Caco-2 (cell line): ENCODE measurements around the gene TFEB. TPM values are rescaled to one million over a fixed set of nuclear protein-coding genes. Genes with fewer than 3 reads are reported as not detected.

ENCODE experiments used
- BruUV-seq: library from RNA; stranded (reverse); fragments of 400-500 nt; replicated peaks from 2 replicates; lab custom pipeline; 2021; lab: Mats Ljungman, UMichigan
- CTCF ChIA-PET: fragments of 300-600 bp; sonication (Branson Sonifier 250); formaldehyde crosslinking; loops from one replicate; lab custom pipeline; 2022; ENCODE audit warnings: antibody characterized with exemption; lab: Charles Lee
- POLR2A ChIA-PET: fragments of 300-600 bp; sonication (Branson Sonifier 250); formaldehyde crosslinking; loops from one replicate; lab custom pipeline; 2022; ENCODE audit warnings: antibody characterized with exemption; lab: Charles Lee
- DNase-seq, 2 experiments: peaks; one replicate each; pipeline versions ENCODE4 v3.0.0 to v3.0.0-alpha.2; 2020 to 2022
- H3K27me3 ChIP-seq: replicated peaks from 2 replicates; pipeline ENCODE4 v1.6.0; 2011; ENCODE audit warnings: low read length; ENCODE audit not compliant: control insufficient read depth, insufficient read depth
- H3K36me3 ChIP-seq: 2 replicates; pipeline ENCODE4 v1.5.1; 2011; ENCODE audit warnings: low read length; ENCODE audit not compliant: control insufficient read depth, insufficient read depth
- H3K4me1 ChIP-seq: fragments of 250-450 bp; sonication (Bioruptor Pico); 2 replicates; pipeline ENCODE4 v1.5.1; 2020; ENCODE audit warnings: mild to moderate bottlenecking
- H3K4me3 ChIP-seq: 2 replicates; pipeline ENCODE4 v1.5.1; 2011; ENCODE audit warnings: low read depth, mild to moderate bottlenecking, control low read depth, low read length
- H3K9me3 ChIP-seq: fragments of 250-450 bp; sonication (Bioruptor Pico); 2 replicates; pipeline ENCODE4 v1.5.1; 2020; ENCODE audit warnings: mild to moderate bottlenecking, moderate library complexity
- H3K27ac Mint-ChIP-seq: one replicate; pipeline ENCODE4 v1.8.0; 2022; ENCODE audit warnings: mixed read lengths; ENCODE audit not compliant: unreplicated experiment
- H3K27me3 Mint-ChIP-seq: one replicate; pipeline ENCODE4 v1.8.0; 2022; ENCODE audit warnings: mixed read lengths; ENCODE audit not compliant: insufficient read depth, unreplicated experiment
- H3K36me3 Mint-ChIP-seq: one replicate; pipeline ENCODE4 v1.8.0; 2022; ENCODE audit warnings: mild to moderate bottlenecking, mixed read lengths; ENCODE audit not compliant: insufficient read depth, unreplicated experiment
- H3K4me1 Mint-ChIP-seq: one replicate; pipeline ENCODE4 v1.8.0; 2022; ENCODE audit warnings: low read depth, mixed read lengths; ENCODE audit not compliant: unreplicated experiment
- H3K4me3 Mint-ChIP-seq: one replicate; pipeline ENCODE4 v1.8.0; 2022; ENCODE audit warnings: mild to moderate bottlenecking, moderate library complexity, mixed read lengths; ENCODE audit not compliant: unreplicated experiment
- H3K9me3 Mint-ChIP-seq: one replicate; pipeline ENCODE4 v1.8.0; 2022; ENCODE audit warnings: mixed read lengths; ENCODE audit not compliant: unreplicated experiment
- CTCF ChIP-seq, 2 experiments: fragments of 200-600 bp in 1 of 2; IDR thresholded peaks; 1 replicate in 1 of 2; 2 replicates in 1 of 2; pipeline versions ENCODE4 v1.5.1 to v1.8.0; 2011 to 2022; ENCODE audit warnings: antibody characterized with exemption in 1 of 2, control low read depth in 1 of 2, inconsistent platforms in 1 of 2, low read depth in 1 of 2, low read length in 1 of 2, mild to moderate bottlenecking in 1 of 2, moderate library complexity in 1 of 2; ENCODE audit not compliant: insufficient read depth in 1 of 2, severe bottlenecking in 1 of 2, unreplicated experiment in 1 of 2
- intact Hi-C: fragments of 100-400 bp; cut with micrococcal nuclease; formaldehyde crosslinking; loops from one replicate; pipeline ENCODE4 v1.10.0; 2022; ENCODE audit not compliant: unreplicated experiment
- total RNA-seq: library from RNA; stranded (reverse); gene quantifications from 2 replicates; pipeline ENCODE4 v1.2.3, GENCODE V29; 2022

The TFEB gene
- total RNA-seq, 1 experiment from 2014 or later, result 3.8 TPM

GRCh38 chr6:41715795-41716515 is 19.5 kb downstream of the TFEB start:
- no TSS peak for BruUV-seq
- no peaks in the 10 kb centered on the region for H3K36me3 Mint-ChIP-seq
- ChIA-PET CTCF (interaction anchor here (1.5 kb wide), 1 partner anchor 113 kb away, joined by 5 read pairs; no protein-coding TSS in a partner anchor), POLR2A (no interaction called here)
- no peak for DNase-seq
- no peak overlapping the region for H3K27ac Mint-ChIP-seq
- no peaks in the 10 kb centered on the region for H3K27me3 ChIP-seq
- H3K27me3 Mint-ChIP-seq, result no peaks in the 10 kb centered on the region
- H3K4me3 Mint-ChIP-seq, result no peak overlapping the region
- no peaks in the 10 kb centered on the region for H3K36me3 ChIP-seq
- H3K9me3 ChIP-seq, result no peaks in the 10 kb centered on the region
- TF ChIP-seq CTCF (IDR thresholded peaks at IDR 0.05; ENCODE audit: insufficient read depth in 1 of 2, low read depth in 1 of 2, low read length in 1 of 2, severe bottlenecking in 1 of 2, unreplicated experiment in 1 of 2), result no peak
- no peak overlapping the region for H3K4me3 ChIP-seq
- intact Hi-C loops, result no loop called here
- H3K4me1 ChIP-seq, result no peaks in the 10 kb centered on the region
- H3K9me3 Mint-ChIP-seq, result no peaks in the 10 kb centered on the region
- H3K4me1 Mint-ChIP-seq, result no peaks in the 10 kb centered on the region

GRCh38 chr6:41714556-41715273 is 20.7 kb downstream of the TFEB start:
- Histone ChIP-seq H3K4me3 (no peak overlapping the region), H3K36me3 (no peaks in the 10 kb centered on the region), H3K9me3 (no peaks in the 10 kb centered on the region), H3K27me3 (no peaks in the 10 kb centered on the region), H3K4me1 (no peaks in the 10 kb centered on the region)
- no peak for TF ChIP-seq CTCF (IDR thresholded peaks at IDR 0.05; ENCODE audit: insufficient read depth in 1 of 2, low read depth in 1 of 2, low read length in 1 of 2, severe bottlenecking in 1 of 2, unreplicated experiment in 1 of 2)
- Mint-ChIP-seq H3K27ac (no peak overlapping the region), H3K27me3 (no peaks in the 10 kb centered on the region), H3K4me1 (no peaks in the 10 kb centered on the region), H3K9me3 (no peaks in the 10 kb centered on the region), H3K4me3 (no peak overlapping the region), H3K36me3 (peaks cover 4% of the 10 kb centered on the region)
- POLR2A ChIA-PET, result no interaction called here
- DNase-seq, result no peak
- CTCF ChIA-PET, result interaction anchor here (1.5 kb wide), 1 partner anchor 112 kb away, joined by 5 read pairs; no protein-coding TSS in a partner anchor
- intact Hi-C loops, result no loop called here
- BruUV-seq, result no TSS peak

DNA sequence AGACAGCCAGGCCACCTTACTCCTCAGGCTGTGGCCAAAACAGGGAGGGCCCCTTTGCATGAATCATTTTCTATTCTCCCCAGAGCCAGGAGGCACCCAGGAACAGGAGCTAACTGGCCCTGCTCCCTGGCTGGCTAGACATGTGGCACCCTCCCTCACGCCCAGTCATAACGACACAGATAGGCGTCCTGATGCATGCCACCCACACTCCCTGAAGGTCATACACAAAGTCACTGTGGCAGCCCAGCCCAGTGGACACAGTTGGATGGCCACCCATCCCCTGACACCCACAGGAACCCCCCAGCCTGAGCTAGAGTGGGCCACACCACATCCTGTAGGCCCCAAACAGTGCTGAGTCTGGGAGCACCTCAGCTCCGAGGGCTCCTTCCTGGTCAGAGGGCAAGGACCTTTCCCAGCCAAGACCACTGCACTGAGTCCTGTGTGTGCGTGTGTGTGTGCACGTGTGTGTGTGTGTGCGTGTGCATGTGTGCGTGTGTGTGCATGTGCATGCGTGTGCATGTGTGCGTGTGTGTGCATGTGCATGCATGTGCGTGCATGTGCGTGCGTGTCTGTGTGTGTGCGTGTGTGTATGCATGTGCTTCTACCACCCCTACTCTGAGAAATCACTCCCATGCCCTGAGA is 21.6 kb downstream of the TFEB start:
- no peaks in the 10 kb centered on the region for H3K36me3 ChIP-seq
- Mint-ChIP-seq H3K36me3 (peaks cover 4% of the 10 kb centered on the region), H3K9me3 (no peaks in the 10 kb centered on the region), H3K27ac (no peak overlapping the region), H3K27me3 (no peaks in the 10 kb centered on the region), H3K4me3 (no peak overlapping the region), H3K4me1 (no peaks in the 10 kb centered on the region)
- ChIA-PET POLR2A (no interaction called here), CTCF (no interaction called here)
- no peaks in the 10 kb centered on the region for H3K27me3 ChIP-seq
- intact Hi-C loops, result no loop called here
- no peak overlapping the region for H3K4me3 ChIP-seq
- no peaks in the 10 kb centered on the region for H3K9me3 ChIP-seq
- no peaks in the 10 kb centered on the region for H3K4me1 ChIP-seq
- no peak for DNase-seq
- no peak for TF ChIP-seq CTCF (IDR thresholded peaks at IDR 0.05; ENCODE audit: insufficient read depth in 1 of 2, low read depth in 1 of 2, low read length in 1 of 2, severe bottlenecking in 1 of 2, unreplicated experiment in 1 of 2)
- no TSS peak for BruUV-seq
